ENCODE measurements around the gene PHTF2. TPM values are rescaled to one million over a fixed set of nuclear protein-coding genes. Genes with fewer than 3 reads are reported as not detected.

Gene PHTF2
- total and polyA plus RNA-seq, 3 donors from 2014 or later, result 13.9 to 35.3 (median 26.6) TPM

- no peaks in the 10 kb centered on the region for H3K27me3 ChIP-seq
- H3K9me3 ChIP-seq, result no peaks in the 10 kb centered on the region
- no peaks in the 10 kb centered on the region for H3K36me3 ChIP-seq (ENCODE audit: low read depth, missing control alignments)
- DNase-seq, result no peak
- intact Hi-C loops (cut with DNase I; ENCODE audit: low total_unique reads), result no loop called here
- H3K27ac ChIP-seq, result no peak overlapping the region
- no peak overlapping the region for H3K4me3 ChIP-seq
- H3K4me1 ChIP-seq, result no peaks in the 10 kb centered on the region
- WGBS, 2 donors, result 80 to 87% methylated on average over 3 of the region's 3 CpGs
- TF ChIP-seq CTCF (IDR thresholded peaks at IDR 0.05), result no peak
- no peak for TF ChIP-seq POLR2A (IDR thresholded peaks at IDR 0.05)
Observed at GRCh38 chr7:77933394-77933793, 134.8 kb downstream of the PHTF2 start.

GRCh38 chr7:77935652-77936348 is 137.2 kb downstream of the PHTF2 start:
- no peak for TF ChIP-seq POLR2A (IDR thresholded peaks at IDR 0.05)
- TF ChIP-seq CTCF (IDR thresholded peaks at IDR 0.05), result peak in 1 of 3 experiments; percentile 51
- no peaks in the 10 kb centered on the region for H3K9me3 ChIP-seq
- H3K27ac ChIP-seq, result no peak overlapping the region
- 64 to 73% methylated on average over 1 of the region's 1 CpG for WGBS, 2 donors
- intact Hi-C loops (cut with DNase I; ENCODE audit: low total_unique reads), result no loop called here
- no peak for DNase-seq
- H3K4me3 ChIP-seq, result no peak overlapping the region
- no peaks in the 10 kb centered on the region for H3K4me1 ChIP-seq
- H3K27me3 ChIP-seq, result no peaks in the 10 kb centered on the region
- H3K36me3 ChIP-seq (ENCODE audit: low read depth, missing control alignments), result no peaks in the 10 kb centered on the region

- DNase-seq, result peak; percentile 52
- H3K36me3 ChIP-seq (ENCODE audit: low read depth, missing control alignments), result no peaks in the 10 kb centered on the region
- H3K9me3 ChIP-seq, result no peaks in the 10 kb centered on the region
- no peak overlapping the region for H3K27ac ChIP-seq
- no peaks in the 10 kb centered on the region for H3K4me1 ChIP-seq
- no peak for TF ChIP-seq POLR2A (IDR thresholded peaks at IDR 0.05)
- TF ChIP-seq CTCF (IDR thresholded peaks at IDR 0.05), result peak; percentile 24 to 51 (median 37)
- H3K27me3 ChIP-seq, result no peaks in the 10 kb centered on the region
- intact Hi-C loops (cut with DNase I; ENCODE audit: low total_unique reads), result no loop called here
- H3K4me3 ChIP-seq, result no peak overlapping the region
Observed at GRCh38 chr7:77940647-77941046, 142.1 kb downstream of the PHTF2 start.

GRCh38 chr7:77942431-77942830 is 143.9 kb downstream of the PHTF2 start:
- Histone ChIP-seq H3K4me3 (no peak overlapping the region), H3K27me3 (no peaks in the 10 kb centered on the region), H3K4me1 (no peaks in the 10 kb centered on the region), H3K9me3 (no peaks in the 10 kb centered on the region), H3K36me3 (ENCODE audit: low read depth, missing control alignments) (no peaks in the 10 kb centered on the region), H3K27ac (no peak overlapping the region)
- no peak for DNase-seq
- 72 to 78% methylated on average over 4 of the region's 4 CpGs for WGBS, 2 donors
- intact Hi-C loops (cut with DNase I; ENCODE audit: low total_unique reads), result no loop called here
- no peak for TF ChIP-seq CTCF (IDR thresholded peaks at IDR 0.05)
- no peak for TF ChIP-seq POLR2A (IDR thresholded peaks at IDR 0.05)

All from testis (tissue), 3 donors.